AG04449 (cell line): ENCODE results near the gene ZNF735.
"Not testable (repeated sequence)": the region's sequence is repeated elsewhere in the genome, so short reads cannot be mapped to it uniquely, and the experiment has no call there.

Experiments used
- CTCF ChIA-PET: fragments of 350-600 bp; formaldehyde crosslinking; extraction: SDS; loops from one replicate; lab custom pipeline; 2021; ENCODE audit warnings: antibody characterized with exemption; lab: Yijun Ruan, JAX
- POLR2A ChIA-PET: fragments of 400-600, 350-600 bp; formaldehyde crosslinking; extraction: SDS; loops from one replicate; lab custom pipeline; 2020; ENCODE audit warnings: antibody characterized with exemption, inconsistent platforms; lab: Yijun Ruan, JAX
- DNase-seq: peaks from one replicate; pipeline ENCODE4 v3.0.0-alpha.2; 2010; ENCODE audit warnings: low read depth, low spot score
- H3K4me3 ChIP-seq: 2 replicates; pipeline ENCODE4 v1.5.1; 2011; ENCODE audit warnings: low read depth, mild to moderate bottlenecking, control low read depth, low read length
- TF ChIP-seq, protein P1 (sequence below): IDR thresholded peaks from one replicate; pipeline ENCODE4 v1.5.1; 2011; ENCODE audit warnings: mild to moderate bottlenecking, moderate library complexity, low read length, control low read depth, inconsistent platforms; ENCODE audit not compliant: insufficient read depth; ENCODE audit errors: missing control alignments

Gene ZNF735

DNA sequence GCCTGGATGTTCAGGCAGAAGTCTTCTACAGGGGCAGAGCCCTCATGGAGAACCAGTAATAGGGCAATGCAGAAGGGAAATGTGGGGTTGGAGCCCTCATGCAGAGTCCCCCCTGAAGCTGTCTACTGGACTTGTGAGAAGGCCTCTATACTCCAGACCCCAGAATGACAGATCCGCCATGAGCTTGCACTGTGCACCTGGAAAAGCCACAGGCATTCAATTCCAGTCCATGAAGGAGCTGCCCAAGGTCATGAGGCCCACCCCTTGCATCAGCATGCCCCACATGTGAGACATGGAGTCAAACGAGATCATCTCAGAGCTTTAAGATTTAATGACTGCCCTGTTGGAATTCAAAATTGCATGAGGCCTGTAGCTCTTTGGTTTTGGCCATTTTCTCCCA lies 16.4 kb downstream of the ZNF735 start:
- CTCF ChIA-PET: no interaction called here
- POLR2A ChIA-PET: no interaction called here
- TF ChIP-seq, protein P1, sequence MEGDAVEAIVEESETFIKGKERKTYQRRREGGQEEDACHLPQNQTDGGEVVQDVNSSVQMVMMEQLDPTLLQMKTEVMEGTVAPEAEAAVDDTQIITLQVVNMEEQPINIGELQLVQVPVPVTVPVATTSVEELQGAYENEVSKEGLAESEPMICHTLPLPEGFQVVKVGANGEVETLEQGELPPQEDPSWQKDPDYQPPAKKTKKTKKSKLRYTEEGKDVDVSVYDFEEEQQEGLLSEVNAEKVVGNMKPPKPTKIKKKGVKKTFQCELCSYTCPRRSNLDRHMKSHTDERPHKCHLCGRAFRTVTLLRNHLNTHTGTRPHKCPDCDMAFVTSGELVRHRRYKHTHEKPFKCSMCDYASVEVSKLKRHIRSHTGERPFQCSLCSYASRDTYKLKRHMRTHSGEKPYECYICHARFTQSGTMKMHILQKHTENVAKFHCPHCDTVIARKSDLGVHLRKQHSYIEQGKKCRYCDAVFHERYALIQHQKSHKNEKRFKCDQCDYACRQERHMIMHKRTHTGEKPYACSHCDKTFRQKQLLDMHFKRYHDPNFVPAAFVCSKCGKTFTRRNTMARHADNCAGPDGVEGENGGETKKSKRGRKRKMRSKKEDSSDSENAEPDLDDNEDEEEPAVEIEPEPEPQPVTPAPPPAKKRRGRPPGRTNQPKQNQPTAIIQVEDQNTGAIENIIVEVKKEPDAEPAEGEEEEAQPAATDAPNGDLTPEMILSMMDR: no peak
- no peak for DNase-seq
- no peak overlapping the region for H3K4me3 ChIP-seq

DNA sequence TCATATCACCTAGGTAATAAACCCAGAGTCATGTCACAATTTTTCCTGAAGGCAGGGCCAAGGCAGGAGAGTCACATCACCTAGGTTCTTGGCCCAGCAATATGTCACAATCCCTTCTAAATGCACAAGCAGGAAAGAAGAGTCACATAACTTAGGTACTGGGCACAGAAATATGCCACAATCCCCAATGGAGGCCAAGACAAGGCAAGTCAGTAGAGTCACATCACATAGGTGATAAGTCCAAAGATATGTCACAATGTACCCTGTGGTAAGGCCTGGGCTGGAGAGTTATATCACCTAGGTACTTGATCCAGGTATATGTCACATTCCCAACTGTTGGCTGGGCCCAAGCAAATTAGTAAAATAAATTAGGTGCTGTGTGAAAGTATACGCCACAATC lies 21.2 kb downstream of the ZNF735 start, which contains the start of gene ZNF679:
Gene ZNF679 (plus strand): TSS at position 301 of the 400 bp plus-strand sequence. CDS start 20,644 bp downstream, outside the sequence.
- POLR2A ChIA-PET, H3K4me3 ChIP-seq, DNase-seq, CTCF ChIA-PET: not testable (repeated sequence)

DNA sequence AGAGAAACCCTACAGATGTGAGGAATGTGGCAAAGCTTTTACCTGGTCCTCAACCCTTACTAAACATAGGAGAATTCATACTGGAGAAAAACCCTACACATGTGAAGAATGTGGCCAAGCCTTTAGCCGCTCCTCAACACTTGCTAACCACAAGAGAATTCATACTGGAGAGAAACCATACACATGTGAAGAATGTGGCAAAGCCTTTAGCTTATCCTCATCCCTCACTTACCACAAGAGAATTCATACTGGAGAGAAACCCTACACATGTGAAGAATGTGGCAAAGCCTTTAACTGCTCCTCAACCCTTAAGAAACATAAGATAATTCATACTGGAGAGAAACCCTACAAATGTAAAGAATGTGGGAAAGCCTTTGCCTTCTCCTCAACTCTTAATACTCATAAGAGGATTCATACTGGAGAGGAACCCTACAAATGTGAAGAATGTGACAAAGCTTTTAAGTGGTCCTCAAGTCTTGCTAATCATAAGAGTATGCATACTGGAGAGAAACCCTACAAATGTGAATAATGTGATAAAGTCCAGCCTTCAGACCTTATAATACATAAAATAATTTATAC lies 59.4 kb downstream of the ZNF735 start:
- ChIA-PET POLR2A (no interaction called here), CTCF (no interaction called here)
- TF ChIP-seq, protein P1: no peak
- H3K4me3 ChIP-seq: no peak overlapping the region
- no peak for DNase-seq
